ENCODE results near the gene ZNF280A.

DNA sequence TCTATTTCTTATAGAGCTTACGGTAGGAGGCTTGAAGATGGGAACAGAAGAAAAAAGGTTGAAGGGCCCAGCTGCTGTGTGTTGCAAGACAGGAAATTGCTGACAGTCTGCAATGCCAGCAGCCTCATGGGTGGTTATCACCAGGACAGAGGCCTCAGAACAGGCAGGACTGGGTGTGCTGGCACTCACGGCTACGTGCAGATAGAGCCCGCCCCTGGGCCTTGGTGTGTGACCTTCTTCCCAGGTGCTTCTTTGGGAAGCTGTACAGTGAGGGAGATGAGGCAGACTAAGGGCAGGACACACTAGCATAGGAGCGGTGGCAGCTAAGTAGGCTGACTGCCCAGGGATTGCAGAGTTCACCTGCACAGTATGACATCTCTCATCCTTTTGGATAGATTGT lies 26.4 kb upstream of the ZNF280A start:
- no peak for TF ChIP-seq CTCF (IDR thresholded peaks at IDR 0.05; ENCODE audit: poor library complexity, severe bottlenecking)
- TF ChIP-seq EZH2 (IDR thresholded peaks at IDR 0.05; ENCODE audit: borderline replicate concordance, insufficient read depth, low read length, poor library complexity, severe bottlenecking): no peak
- TF ChIP-seq POLR2AphosphoS5 (IDR thresholded peaks at IDR 0.05): no peak
- TF ChIP-seq TAF1 (IDR thresholded peaks at IDR 0.05; ENCODE audit: low read depth): no peak
- no peak for TF ChIP-seq EP300 (conservative IDR thresholded peaks at IDR 0.05; ENCODE audit: poor library complexity, severe bottlenecking)
- no peak for TF ChIP-seq SMC3 (conservative IDR thresholded peaks at IDR 0.05; ENCODE audit: poor library complexity)
- TF ChIP-seq RAD21 (conservative IDR thresholded peaks at IDR 0.05): no peak
- TF ChIP-seq MXI1 (conservative IDR thresholded peaks at IDR 0.05; ENCODE audit: poor library complexity, severe bottlenecking): no peak
